Stimulated activated naive CD8-positive, alpha-beta T cell treated with anti-CD3 and anti-CD28 coated beads, Interleukin-15, Interleukin-2, amounts not matched to agents 100 ng/mL and 50 ng/mL, for 24 hours (primary cell): ENCODE measurements around the gene CCSER2.
A peak's percentile ranks its signal among the peaks of the same experiment; 100 is the strongest.
"Not testable (repeated sequence)": the region's sequence is repeated elsewhere in the genome, so short reads cannot be mapped to it uniquely, and the experiment has no call there.

ENCODE experiments used
- H3K27ac Mint-ChIP-seq: one replicate; pipeline ENCODE4 v1.8.0; 2021; ENCODE audit warnings: mild to moderate bottlenecking, mixed read lengths
- H3K27me3 Mint-ChIP-seq: one replicate; pipeline ENCODE4 v1.8.0; 2021; ENCODE audit warnings: mixed read lengths
- H3K36me3 Mint-ChIP-seq: one replicate; pipeline ENCODE4 v1.8.0; 2021; ENCODE audit warnings: low read depth, mixed read lengths
- H3K4me1 Mint-ChIP-seq: one replicate; pipeline ENCODE4 v1.8.0; 2021; ENCODE audit warnings: low read depth, mixed read lengths
- H3K4me3 Mint-ChIP-seq: one replicate; pipeline ENCODE4 v1.8.0; 2021; ENCODE audit warnings: mild to moderate bottlenecking, mixed read lengths
- H3K9me3 Mint-ChIP-seq: one replicate; pipeline ENCODE4 v1.8.0; 2021; ENCODE audit warnings: mixed read lengths

The CCSER2 gene

DNA sequence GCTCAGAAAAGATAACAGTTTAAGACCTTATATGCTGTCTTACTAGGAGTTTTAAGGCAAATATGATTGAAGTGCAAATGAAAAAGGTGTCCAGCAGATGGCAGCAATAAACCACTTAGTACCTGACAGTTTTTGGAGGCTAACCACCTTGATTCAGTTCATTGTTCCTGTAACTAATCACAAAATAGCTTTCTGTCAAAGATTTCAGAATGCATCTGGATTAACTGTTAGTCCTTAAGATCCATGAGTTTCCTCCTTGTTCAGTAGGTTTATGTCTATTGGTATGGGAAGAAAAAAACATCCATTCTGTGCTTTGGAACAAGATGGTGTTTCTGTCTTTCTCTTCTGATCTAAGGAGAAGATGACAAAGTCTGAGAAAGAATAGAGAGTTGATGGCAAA is 46.6 kb downstream of the CCSER2 start:
- Mint-ChIP-seq H3K4me1 (peaks cover 39% of the 10 kb centered on the region), H3K9me3 (no peaks in the 10 kb centered on the region), H3K4me3 (no peak overlapping the region), H3K36me3 (peaks cover 33% of the 10 kb centered on the region), H3K27me3 (no peaks in the 10 kb centered on the region), H3K27ac (no peak overlapping the region)

DNA sequence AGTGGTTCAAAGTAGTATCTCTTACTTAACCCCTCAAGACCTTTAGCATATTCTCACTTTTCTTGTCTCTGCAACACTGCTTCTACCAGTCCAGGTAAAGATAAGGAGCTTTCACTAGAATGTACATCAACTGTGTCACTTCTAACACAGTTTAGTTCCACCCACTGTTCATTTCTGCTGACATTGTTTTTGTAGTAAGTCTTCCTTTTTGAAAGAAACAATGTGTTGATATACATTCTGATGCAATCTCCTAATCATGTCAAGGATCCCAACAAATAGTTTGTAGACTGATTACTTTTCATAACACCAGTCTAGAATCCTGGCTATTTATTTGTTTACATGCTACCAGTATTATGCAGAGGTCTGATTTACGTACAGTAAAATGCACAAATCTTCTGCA is 47.5 kb downstream of the CCSER2 start:
- H3K4me1 Mint-ChIP-seq = peaks cover 35% of the 10 kb centered on the region
- peaks cover 39% of the 10 kb centered on the region for H3K36me3 Mint-ChIP-seq
- H3K4me3 Mint-ChIP-seq = no peak overlapping the region
- H3K27ac Mint-ChIP-seq = peak overlapping the region; percentile 19
- no peaks in the 10 kb centered on the region for H3K27me3 Mint-ChIP-seq
- no peaks in the 10 kb centered on the region for H3K9me3 Mint-ChIP-seq

DNA sequence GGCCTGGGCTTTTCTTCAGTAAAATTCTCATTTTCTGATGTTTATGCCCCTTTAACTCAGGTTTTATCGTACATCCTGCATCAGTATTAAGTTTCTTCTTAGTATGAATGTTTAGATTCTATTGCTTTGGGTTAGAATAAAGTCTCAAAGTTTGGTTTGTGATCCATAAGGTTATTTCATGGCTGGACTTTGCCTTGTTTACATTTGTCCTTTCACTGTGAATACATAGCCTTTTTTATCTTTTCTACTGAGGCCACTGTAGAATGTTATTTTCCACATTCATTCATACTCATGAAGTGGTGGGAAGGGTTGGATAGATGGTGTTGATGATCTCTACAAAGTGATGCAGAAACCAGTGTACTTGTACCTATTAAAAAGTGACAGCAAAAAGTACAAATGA is 59.8 kb downstream of the CCSER2 start:
- no peaks in the 10 kb centered on the region for H3K27me3 Mint-ChIP-seq
- no peak overlapping the region for H3K27ac Mint-ChIP-seq
- peaks cover 13% of the 10 kb centered on the region for H3K4me1 Mint-ChIP-seq
- peaks cover 62% of the 10 kb centered on the region for H3K36me3 Mint-ChIP-seq
- H3K4me3 Mint-ChIP-seq = no peak overlapping the region
- peaks cover 6% of the 10 kb centered on the region for H3K9me3 Mint-ChIP-seq

DNA sequence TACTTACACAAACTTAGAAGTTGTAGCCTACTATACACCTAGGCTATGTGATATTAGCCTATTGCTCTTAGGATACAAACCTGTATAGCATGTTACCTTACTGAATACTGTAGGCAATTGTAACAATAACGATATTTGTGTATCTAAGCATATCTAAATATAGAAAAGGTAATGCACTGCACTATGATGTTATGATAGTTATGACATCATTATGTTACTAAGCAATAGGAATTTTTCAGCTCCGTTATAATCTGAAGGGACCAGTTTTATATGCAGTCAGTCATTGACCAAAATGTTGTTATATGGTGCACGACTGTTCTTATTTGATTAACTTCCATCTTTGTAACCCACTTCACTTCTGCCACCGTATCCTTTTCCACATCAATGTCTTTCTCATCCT is 62.0 kb downstream of the CCSER2 start:
- Mint-ChIP-seq H3K4me1 (peaks cover 16% of the 10 kb centered on the region), H3K9me3 (peaks cover 5% of the 10 kb centered on the region), H3K4me3 (no peak overlapping the region), H3K27me3 (no peaks in the 10 kb centered on the region), H3K27ac (no peak overlapping the region), H3K36me3 (peaks cover 48% of the 10 kb centered on the region)

DNA sequence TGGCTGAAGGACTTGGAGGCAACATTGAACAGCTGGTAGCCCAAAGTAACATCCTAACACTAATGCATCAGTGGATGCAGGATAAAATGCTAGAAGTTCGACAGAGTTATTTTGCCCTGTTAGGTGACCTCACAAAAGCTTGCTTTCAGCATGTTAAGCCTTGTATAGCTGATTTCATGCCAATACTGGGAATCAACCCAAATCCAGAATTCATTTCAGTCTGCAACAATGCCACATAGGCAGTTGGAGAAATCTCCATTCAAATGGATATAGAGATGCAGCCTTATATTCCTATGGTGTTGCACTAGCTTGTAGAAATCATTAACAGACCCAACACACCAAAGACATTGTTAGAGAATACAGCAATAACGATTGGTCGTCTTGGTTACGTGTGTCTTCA is 62.9 kb downstream of the CCSER2 start:
- Mint-ChIP-seq H3K27ac (no peak overlapping the region), H3K36me3 (peaks cover 49% of the 10 kb centered on the region), H3K9me3 (no peaks in the 10 kb centered on the region), H3K4me1 (peaks cover 16% of the 10 kb centered on the region), H3K4me3 (no peak overlapping the region), H3K27me3 (no peaks in the 10 kb centered on the region)

DNA sequence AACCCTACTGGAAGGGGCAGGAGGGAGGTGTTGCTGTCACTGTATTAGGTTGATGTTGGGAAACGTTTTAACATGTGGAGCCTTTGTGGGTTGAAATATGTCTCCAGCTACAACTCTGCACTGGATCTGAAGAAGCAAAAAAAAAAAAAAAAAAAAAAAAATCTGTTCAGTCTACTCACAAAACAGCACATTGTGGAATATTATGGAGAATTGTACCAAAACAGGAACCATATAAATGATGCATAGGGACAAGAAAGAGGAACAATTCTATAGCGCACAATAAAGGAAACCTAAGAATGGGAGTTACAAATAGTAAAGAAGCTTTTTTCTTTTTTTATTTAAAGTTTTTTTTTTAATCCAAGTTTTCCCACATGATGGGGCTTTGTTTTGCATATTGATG is 63.8 kb downstream of the CCSER2 start:
- Mint-ChIP-seq H3K36me3 (peaks cover 49% of the 10 kb centered on the region), H3K4me3 (no peak overlapping the region), H3K9me3 (no peaks in the 10 kb centered on the region), H3K27me3 (no peaks in the 10 kb centered on the region), H3K27ac (no peak overlapping the region), H3K4me1 (peaks cover 20% of the 10 kb centered on the region)

DNA sequence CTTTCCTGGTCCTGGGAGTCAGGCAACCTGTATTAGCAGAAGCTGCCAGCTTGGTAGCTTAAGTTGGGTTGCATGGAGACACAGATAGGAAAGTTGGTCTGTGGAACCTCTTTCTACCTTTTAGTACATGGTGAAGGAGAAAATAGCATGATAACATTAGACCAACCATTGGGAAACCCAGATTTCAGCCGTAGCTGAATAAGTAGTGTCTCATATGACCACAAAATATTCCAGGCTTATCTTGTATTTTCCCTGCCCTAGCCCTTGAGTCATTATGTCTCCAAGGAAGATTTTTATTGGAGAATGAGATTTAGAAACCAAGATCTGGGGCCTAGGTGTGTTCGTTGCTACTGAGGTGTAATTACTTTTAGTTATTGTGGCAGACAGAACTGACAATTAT is 67.2 kb downstream of the CCSER2 start:
- H3K27ac Mint-ChIP-seq = no peak overlapping the region
- no peak overlapping the region for H3K4me3 Mint-ChIP-seq
- H3K4me1 Mint-ChIP-seq = peaks cover 21% of the 10 kb centered on the region
- H3K27me3 Mint-ChIP-seq = no peaks in the 10 kb centered on the region
- H3K36me3 Mint-ChIP-seq = peaks cover 42% of the 10 kb centered on the region
- H3K9me3 Mint-ChIP-seq = peaks cover 5% of the 10 kb centered on the region

DNA sequence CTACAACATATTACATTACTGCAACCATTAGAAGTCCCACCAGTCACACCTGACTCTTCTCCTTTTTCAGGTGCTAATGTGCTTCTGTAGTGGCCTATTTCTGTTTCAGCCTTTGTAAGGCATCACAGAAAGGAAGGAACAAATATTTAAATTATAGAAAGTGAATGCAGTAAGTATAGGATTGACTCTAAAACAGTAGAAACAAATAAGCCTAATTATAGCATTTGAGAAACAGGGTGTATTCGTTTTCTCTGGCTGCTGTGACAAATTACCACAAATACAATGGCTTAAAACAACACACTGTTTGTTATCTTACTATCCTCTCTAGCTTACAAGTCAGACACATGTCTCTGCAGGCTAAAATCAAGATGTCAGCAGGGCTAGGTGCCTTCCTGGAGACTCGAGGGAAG is 69.4 kb downstream of the CCSER2 start:
- H3K9me3 Mint-ChIP-seq = peaks cover 5% of the 10 kb centered on the region
- no peak overlapping the region for H3K27ac Mint-ChIP-seq
- no peak overlapping the region for H3K4me3 Mint-ChIP-seq
- H3K36me3 Mint-ChIP-seq = peaks cover 46% of the 10 kb centered on the region
- peaks cover 22% of the 10 kb centered on the region for H3K4me1 Mint-ChIP-seq
- no peaks in the 10 kb centered on the region for H3K27me3 Mint-ChIP-seq

DNA sequence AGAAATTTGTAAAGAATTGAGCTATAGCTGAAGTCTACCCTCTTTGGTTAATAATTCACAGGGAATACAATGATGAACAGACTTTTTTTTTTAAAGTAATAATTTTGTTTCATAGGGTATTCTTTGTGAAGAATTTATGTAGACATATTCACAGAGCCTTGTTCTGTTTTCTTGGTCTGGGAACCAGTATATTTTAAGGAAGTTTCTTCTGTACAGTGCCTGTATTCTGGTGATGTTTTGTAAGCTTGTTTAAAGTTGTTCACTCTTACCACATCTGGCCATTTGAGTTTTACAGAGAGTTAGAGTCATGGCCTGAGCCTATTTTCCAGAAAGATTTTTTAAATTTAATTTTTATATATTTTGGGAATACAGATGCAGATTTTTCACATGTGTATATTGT is 70.3 kb downstream of the CCSER2 start:
- H3K4me3 Mint-ChIP-seq = no peak overlapping the region
- H3K27ac Mint-ChIP-seq = no peak overlapping the region
- peaks cover 20% of the 10 kb centered on the region for H3K4me1 Mint-ChIP-seq
- peaks cover 53% of the 10 kb centered on the region for H3K36me3 Mint-ChIP-seq
- peaks cover 5% of the 10 kb centered on the region for H3K9me3 Mint-ChIP-seq
- H3K27me3 Mint-ChIP-seq = no peaks in the 10 kb centered on the region

DNA sequence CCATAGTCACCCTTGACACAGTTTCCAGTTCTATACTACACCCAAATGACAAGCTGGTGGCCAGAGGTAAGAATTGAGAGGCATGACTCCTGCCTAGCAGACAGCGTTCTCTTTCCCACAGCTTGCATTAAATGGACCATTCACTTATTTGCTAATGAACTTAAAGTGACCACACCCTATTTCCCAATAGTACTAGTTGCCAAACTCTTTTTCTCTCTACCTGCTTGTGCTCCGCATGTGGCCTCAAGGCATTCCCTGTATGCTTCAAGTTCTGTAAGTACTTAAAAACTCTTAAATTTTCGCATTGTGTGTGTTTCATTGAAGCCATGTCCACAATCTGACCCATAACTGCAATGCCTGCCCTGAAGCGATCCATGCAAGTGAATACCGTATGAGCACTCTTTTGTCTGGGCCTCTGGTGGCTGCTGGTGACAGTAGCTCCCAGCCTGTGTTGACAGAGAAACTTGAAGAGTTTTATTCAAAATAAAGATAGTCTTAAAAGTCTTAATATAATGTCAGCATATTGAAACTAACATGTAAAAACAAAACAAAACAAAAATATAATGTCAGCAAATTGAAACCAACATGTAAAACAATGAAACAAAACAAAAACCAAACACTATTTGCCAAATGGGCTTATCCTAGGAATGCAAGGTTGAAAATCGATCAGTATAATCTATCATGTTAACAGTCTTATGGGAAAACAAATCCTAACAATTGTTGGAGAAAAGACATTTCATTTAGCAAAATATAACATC is 73.6 kb downstream of the CCSER2 start:
- H3K27ac Mint-ChIP-seq = no peak overlapping the region
- H3K36me3 Mint-ChIP-seq = peaks cover 41% of the 10 kb centered on the region
- peaks cover 42% of the 10 kb centered on the region for H3K4me1 Mint-ChIP-seq
- no peaks in the 10 kb centered on the region for H3K27me3 Mint-ChIP-seq
- H3K9me3 Mint-ChIP-seq = peaks cover 5% of the 10 kb centered on the region
- H3K4me3 Mint-ChIP-seq = no peak overlapping the region

DNA sequence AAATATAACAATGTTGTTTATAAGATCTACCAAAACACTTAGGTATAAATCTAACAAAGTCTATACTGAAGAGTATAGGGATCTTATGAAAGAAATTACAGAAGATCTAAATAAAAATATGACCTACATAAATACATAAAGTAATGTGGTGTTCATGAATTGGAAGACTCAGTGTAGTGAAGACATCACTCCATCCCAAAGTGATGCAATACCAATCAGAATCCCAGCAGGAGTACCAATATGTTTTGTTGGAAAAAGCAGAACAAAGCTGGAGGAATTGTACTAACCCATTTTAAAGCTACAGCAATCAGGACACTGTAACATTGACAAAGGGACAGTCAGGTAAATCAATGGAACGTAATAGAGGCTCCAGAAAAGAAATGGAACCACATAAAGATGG is 76.4 kb downstream of the CCSER2 start:
- Mint-ChIP-seq H3K4me1 (peaks cover 47% of the 10 kb centered on the region), H3K4me3 (no peak overlapping the region), H3K9me3 (peaks cover under 1% of the 10 kb centered on the region), H3K36me3 (peaks cover 39% of the 10 kb centered on the region), H3K27me3 (no peaks in the 10 kb centered on the region), H3K27ac (no peak overlapping the region)

DNA sequence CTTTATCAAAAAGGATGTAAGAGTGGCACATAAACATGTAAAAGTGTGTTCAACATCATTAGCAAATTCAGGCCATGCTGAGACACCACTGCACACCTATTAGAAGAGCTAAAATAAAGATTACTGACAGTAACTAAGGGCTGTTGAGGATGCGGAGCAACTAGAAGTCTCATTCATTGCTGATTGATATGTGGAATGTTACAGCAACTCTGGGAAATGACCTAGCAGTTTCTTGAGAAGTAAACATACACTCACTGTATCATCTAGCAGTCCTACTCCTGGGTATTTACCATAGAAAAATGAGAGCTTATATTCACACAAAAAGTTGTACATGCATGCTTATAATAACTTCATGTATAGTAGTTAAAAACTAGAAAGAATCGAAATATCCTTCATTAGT is 77.3 kb downstream of the CCSER2 start:
- Mint-ChIP-seq H3K36me3 (peaks cover 43% of the 10 kb centered on the region), H3K4me1 (peaks cover 47% of the 10 kb centered on the region), H3K4me3 (no peak overlapping the region), H3K27ac (no peak overlapping the region), H3K9me3 (peaks cover 8% of the 10 kb centered on the region), H3K27me3 (no peaks in the 10 kb centered on the region)

DNA sequence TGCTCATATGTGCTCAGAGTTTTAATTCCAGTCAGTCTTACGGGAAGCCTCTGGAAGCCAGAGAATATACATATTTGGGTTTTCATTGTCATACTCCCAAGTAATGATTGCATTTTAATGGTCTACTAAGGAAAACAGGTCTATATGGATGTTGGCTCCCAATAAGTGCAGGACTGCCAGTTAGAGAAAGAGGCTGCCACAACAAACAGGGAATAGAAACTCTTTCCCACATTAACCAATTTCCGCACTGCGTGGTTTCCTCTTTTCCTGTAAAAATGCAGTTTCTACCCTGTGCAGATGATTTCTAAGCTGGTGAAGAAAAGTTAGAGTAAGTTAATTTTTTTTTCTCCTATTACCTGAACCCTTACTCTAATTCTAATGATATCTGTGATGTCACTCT is 78.2 kb downstream of the CCSER2 start:
- Mint-ChIP-seq H3K4me3 (no peak overlapping the region), H3K9me3 (peaks cover 17% of the 10 kb centered on the region), H3K36me3 (peaks cover 44% of the 10 kb centered on the region), H3K4me1 (peaks cover 39% of the 10 kb centered on the region), H3K27ac (no peak overlapping the region), H3K27me3 (no peaks in the 10 kb centered on the region)

DNA sequence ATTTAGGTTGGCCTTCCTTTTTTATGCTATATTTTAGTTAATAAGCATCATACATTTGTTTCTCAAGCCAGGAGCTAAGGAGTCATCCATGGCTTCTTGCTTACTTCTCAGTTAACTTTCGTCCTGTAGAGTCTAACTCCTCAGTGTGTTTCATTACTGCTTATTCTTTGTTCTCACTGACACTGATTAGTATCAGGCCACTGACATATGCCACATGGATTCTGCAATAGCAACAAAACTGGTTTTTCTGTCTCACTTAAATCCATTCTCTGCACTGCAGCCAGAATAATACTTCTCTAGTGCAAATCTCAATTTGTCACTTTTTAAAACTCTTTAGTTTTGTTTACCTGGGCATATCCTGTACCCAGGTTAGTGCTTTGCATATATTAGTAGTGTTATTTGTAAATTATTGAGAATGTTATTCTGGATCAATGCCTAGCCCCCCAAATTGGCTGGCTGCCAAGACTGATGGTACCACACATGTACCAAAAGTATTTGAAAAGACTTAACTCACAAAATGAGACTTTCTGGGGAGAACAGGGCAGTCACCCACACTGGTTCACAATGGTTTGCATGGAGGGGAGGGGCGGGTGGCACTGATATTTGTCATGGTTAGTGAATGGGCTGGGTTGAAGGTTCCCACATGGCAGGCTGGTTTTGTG is 79.1 kb downstream of the CCSER2 start:
- peaks cover 34% of the 10 kb centered on the region for H3K4me1 Mint-ChIP-seq
- H3K27ac Mint-ChIP-seq = peak overlapping the region; percentile 56
- peaks cover 25% of the 10 kb centered on the region for H3K9me3 Mint-ChIP-seq
- H3K4me3 Mint-ChIP-seq = no peak overlapping the region
- H3K27me3 Mint-ChIP-seq = no peaks in the 10 kb centered on the region
- peaks cover 47% of the 10 kb centered on the region for H3K36me3 Mint-ChIP-seq

DNA sequence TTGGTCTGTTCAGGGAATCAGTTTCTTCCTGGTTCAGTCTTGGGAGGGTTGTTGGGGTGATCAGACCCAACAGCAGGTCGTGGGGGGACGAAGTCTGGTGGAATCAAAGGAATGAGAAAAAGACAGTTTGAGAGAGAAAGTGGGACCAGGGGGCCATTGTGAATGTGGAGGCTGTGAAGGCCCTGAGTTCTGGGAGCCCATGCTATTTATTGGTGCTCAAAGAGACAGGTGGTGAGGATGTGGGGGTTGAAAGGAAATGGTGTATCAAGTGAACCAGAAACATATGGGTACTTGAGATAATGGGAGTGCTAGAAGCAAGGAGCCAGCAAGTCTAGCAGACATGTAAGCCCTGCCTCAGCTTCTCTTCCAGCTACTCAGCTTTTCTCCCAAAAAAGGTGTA is 84.1 kb downstream of the CCSER2 start:
- peaks cover 8% of the 10 kb centered on the region for H3K4me1 Mint-ChIP-seq
- H3K27ac Mint-ChIP-seq = no peak overlapping the region
- H3K27me3 Mint-ChIP-seq = no peaks in the 10 kb centered on the region
- H3K4me3 Mint-ChIP-seq = no peak overlapping the region
- H3K36me3 Mint-ChIP-seq = peaks cover 76% of the 10 kb centered on the region
- peaks cover 45% of the 10 kb centered on the region for H3K9me3 Mint-ChIP-seq

DNA sequence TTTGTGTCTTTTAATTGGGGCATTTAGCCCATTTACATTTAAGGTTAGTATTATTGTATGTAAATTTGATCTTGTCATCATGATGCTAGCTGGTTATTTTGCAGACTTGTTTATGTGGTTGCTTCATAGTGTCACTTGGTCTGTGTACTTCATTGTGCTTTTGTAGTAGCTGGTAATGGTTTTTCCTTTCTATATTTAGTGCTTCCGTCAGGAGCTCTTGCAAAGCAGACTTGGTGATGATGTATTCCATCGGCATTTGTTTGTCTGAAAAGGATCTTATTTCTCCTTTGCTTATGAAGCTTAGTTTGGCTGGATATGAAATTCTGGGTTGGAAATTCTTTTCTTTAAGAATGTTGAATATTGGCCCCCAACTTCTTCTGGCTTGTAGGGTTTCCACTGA is 85.7 kb downstream of the CCSER2 start:
- not testable (repeated sequence) for H3K4me3 Mint-ChIP-seq, H3K27me3 Mint-ChIP-seq, H3K4me1 Mint-ChIP-seq, H3K27ac Mint-ChIP-seq
- H3K36me3 Mint-ChIP-seq = peaks cover 84% of the 10 kb centered on the region
- H3K9me3 Mint-ChIP-seq = peaks cover 45% of the 10 kb centered on the region
